ENCODE measurements around the gene ZNF442. TPM values are rescaled to one million over a fixed set of nuclear protein-coding genes. Genes with fewer than 3 reads are reported as not detected.

The ZNF442 gene
- total and polyA plus RNA-seq, 12 donors, result 0.77 to 7.3 (median 2.8) TPM

DNA sequence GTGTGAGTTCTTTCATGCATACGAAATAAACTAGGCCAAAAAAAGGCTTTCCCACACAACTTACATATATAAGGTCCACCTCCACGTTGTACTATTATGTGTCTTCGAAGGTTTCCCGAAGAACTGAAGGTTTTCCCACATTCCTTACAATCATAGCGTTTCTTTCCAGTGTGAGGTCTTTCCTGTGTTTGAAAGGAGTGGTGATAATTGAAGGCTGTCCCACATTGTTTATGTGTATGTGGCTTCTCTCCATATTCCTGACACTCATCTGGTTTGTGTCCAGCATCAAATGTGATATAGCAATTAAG, 14.6 kb downstream of the ZNF442 start:
- DNase-seq, result no peak
- Histone ChIP-seq H3K4me1 (replicated peaks in 1 of 2) (no peaks in the 10 kb centered on the region), H3K4me3 (peak overlapping the region in 1 of 4 donors; percentile 6), H3K27ac (no peak overlapping the region), H3K9me3 (replicated peaks in 1 of 3) (peaks cover 0 to 58% (median 0%) of the 10 kb centered on the region in 3 donors), H3K27me3 (no peaks in the 10 kb centered on the region), H3K36me3 (replicated peaks in 1 of 2) (peaks cover 0 to 11% of the 10 kb centered on the region in 2 donors)
- intact Hi-C loops (cut with DNase I), result loop anchor here in 1 of 2 donors (10.0 kb wide), 1 partner anchor 156 kb away; no protein-coding TSS in a partner anchor
- 93 to 98% (median 96%) methylated on average over 5 of the region's 5 CpGs for WGBS, 4 donors
- TF ChIP-seq, protein P1, sequence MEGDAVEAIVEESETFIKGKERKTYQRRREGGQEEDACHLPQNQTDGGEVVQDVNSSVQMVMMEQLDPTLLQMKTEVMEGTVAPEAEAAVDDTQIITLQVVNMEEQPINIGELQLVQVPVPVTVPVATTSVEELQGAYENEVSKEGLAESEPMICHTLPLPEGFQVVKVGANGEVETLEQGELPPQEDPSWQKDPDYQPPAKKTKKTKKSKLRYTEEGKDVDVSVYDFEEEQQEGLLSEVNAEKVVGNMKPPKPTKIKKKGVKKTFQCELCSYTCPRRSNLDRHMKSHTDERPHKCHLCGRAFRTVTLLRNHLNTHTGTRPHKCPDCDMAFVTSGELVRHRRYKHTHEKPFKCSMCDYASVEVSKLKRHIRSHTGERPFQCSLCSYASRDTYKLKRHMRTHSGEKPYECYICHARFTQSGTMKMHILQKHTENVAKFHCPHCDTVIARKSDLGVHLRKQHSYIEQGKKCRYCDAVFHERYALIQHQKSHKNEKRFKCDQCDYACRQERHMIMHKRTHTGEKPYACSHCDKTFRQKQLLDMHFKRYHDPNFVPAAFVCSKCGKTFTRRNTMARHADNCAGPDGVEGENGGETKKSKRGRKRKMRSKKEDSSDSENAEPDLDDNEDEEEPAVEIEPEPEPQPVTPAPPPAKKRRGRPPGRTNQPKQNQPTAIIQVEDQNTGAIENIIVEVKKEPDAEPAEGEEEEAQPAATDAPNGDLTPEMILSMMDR (IDR thresholded peaks at IDR 0.05), result no peak
- no peak for TF ChIP-seq POLR2A (IDR thresholded peaks at IDR 0.05)

DNA sequence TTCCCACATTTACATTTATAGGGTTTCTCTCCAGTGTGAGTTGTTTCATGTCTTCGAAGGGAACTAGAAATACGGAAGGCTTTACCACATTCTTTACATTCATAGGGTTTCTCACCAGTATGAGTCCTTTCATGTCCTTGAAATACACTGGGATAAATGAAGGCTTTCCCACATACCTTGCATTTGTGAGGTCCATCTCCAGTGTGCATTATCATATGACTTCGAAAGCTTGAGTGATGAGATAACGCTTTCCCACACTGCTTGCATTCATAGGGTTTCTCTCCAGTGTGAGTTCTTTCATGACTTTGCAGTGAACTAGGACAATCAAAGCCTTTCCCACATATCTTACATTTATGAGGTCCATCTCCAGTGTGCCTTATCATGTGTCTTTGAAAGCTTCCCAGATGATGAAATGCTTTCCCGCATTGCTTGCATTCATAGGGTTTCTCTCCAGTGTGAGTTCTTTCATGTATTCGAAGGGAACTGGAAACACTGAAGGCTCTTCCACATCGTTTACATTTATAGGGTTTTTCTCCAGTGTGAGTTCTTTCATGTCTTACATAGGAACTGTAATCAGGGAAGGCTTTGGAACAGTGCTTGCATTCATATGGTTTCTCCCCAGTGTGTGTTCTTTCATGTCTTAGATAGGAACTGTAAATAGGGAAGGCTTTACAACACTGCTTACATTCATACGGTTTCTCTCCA, 15.1 kb downstream of the ZNF442 start:
- WGBS, 4 donors, result 92 to 97% (median 95%) methylated on average over 8 of the region's 8 CpGs
- H3K4me3 ChIP-seq, result peak overlapping the region in 1 of 4 donors; percentile 10
- no peaks in the 10 kb centered on the region for H3K27me3 ChIP-seq
- no peak for TF ChIP-seq POLR2A (IDR thresholded peaks at IDR 0.05)
- TF ChIP-seq, protein P1 (IDR thresholded peaks at IDR 0.05), result no peak
- peaks cover 0 to 60% (median 0%) of the 10 kb centered on the region in 3 donors for H3K9me3 ChIP-seq (replicated peaks in 1 of 3)
- H3K27ac ChIP-seq, result no peak overlapping the region
- peaks cover 0 to 11% of the 10 kb centered on the region in 2 donors for H3K36me3 ChIP-seq (replicated peaks in 1 of 2)
- no peak for DNase-seq
- intact Hi-C loops (cut with DNase I), result loop anchor here in 1 of 2 donors (10.0 kb wide), 1 partner anchor 156 kb away; no protein-coding TSS in a partner anchor
- H3K4me1 ChIP-seq (replicated peaks in 1 of 2), result no peaks in the 10 kb centered on the region

DNA sequence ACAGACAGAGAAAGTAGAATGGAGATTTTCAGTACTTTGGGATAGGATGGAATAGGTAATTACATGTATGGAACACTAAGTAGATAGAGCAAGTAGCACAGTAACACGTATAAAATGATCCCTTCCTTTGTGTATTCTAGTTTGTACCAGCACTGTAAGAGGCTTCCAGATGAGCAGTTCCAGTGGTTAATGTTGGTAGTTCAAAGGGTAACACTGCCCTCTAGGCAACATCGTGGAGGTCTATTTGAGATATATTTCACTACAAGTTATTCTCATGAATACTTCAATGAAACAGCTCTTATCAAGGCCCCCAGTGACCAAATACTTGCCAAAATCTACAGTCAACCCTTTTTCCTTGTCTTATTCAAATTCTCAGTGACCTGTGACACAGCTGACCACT, 18.6 kb downstream of the ZNF442 start:
- no peak for TF ChIP-seq POLR2A (IDR thresholded peaks at IDR 0.05)
- TF ChIP-seq, protein P1 (IDR thresholded peaks at IDR 0.05), result no peak
- no peak overlapping the region for H3K4me3 ChIP-seq
- no peaks in the 10 kb centered on the region for H3K27me3 ChIP-seq
- DNase-seq, result no peak
- H3K9me3 ChIP-seq (replicated peaks in 1 of 3), result peaks cover 0 to 61% (median 10%) of the 10 kb centered on the region in 3 donors
- no peak overlapping the region for H3K27ac ChIP-seq
- intact Hi-C loops (cut with DNase I), result no loop called here
- H3K36me3 ChIP-seq (replicated peaks in 1 of 2), result peaks cover 0 to 11% of the 10 kb centered on the region in 2 donors
- WGBS, 4 donors, result 61 to 70% (median 63%) methylated on average over 2 of the region's 2 CpGs
- no peaks in the 10 kb centered on the region for H3K4me1 ChIP-seq (replicated peaks in 1 of 2)

DNA sequence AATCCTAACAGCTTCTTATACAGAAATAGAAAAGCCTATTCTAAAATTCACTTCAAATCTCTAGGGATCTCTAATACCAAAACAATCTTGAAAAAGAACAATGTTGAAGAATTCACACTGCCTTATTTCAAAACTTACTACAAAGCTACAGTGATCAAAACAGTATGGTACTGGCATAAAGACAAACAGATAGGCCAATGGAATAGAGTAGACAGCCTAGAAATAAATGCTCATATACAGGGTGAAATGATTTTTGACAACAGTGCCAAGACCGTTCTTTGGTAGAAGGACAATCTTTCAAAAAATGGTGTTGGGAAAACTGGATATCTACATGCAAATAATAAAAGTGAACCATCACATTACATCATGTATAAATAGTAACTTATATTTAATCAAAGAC, 20.3 kb downstream of the ZNF442 start:
- H3K9me3 ChIP-seq (replicated peaks in 1 of 3), result peaks cover 0 to 49% (median 10%) of the 10 kb centered on the region in 3 donors
- H3K27me3 ChIP-seq, result no peaks in the 10 kb centered on the region
- no peak for DNase-seq
- intact Hi-C loops (cut with DNase I), result no loop called here
- TF ChIP-seq, protein P1 (IDR thresholded peaks at IDR 0.05), result no peak
- TF ChIP-seq POLR2A (IDR thresholded peaks at IDR 0.05), result no peak
- H3K27ac ChIP-seq, result no peak overlapping the region
- no peak overlapping the region for H3K4me3 ChIP-seq
- H3K4me1 ChIP-seq (replicated peaks in 1 of 2), result no peaks in the 10 kb centered on the region
- 94 to 100% (median 97%) methylated on average over 1 of the region's 1 CpG for WGBS, 4 donors
- H3K36me3 ChIP-seq (replicated peaks in 1 of 2), result no peaks in the 10 kb centered on the region

All from adrenal gland (tissue), 12 donors.